Body of pancreas (tissue), 4 donors: ENCODE results near the gene CHST5. TPM values are rescaled to one million over a fixed set of nuclear protein-coding genes. Genes with fewer than 3 reads are reported as not detected.
"Not testable (repeated sequence)": the region's sequence is repeated elsewhere in the genome, so short reads cannot be mapped to it uniquely, and the experiment has no call there.

Experiments used
- ATAC-seq: fragments of 150-250 bp; one replicate; pipeline ENCODE4 v1.9.1; 2016
- DNase-seq, 4 donors: peaks; one replicate each; pipeline ENCODE4 v3.0.0-alpha.2; 2019
- H3K27ac ChIP-seq, 4 donors: fragments of 200-600 bp; sonication (generic); 1 replicate in 3 of 4; 2 replicates in 1 of 4; pipeline versions ENCODE4 v1.5.1 to v1.6.1; 2016 to 2019; ENCODE audit warnings: mild to moderate bottlenecking in 1 of 4, mixed read lengths in 1 of 4, moderate library complexity in 1 of 4
- H3K27me3 ChIP-seq, 2 donors: fragments of 200-600 bp; sonication (generic); one replicate each; pipeline ENCODE4 v1.6.0; 2016; ENCODE audit warnings: mild to moderate bottlenecking in 1 of 2
- H3K36me3 ChIP-seq, 2 donors: fragments of 200-600 bp; sonication (generic); replicated peaks in 1 of 2; 2 replicates each; pipeline ENCODE4 v1.5.1; 2016; ENCODE audit warnings: low read depth in 2 of 2; ENCODE audit not compliant: insufficient read depth in 1 of 2
- H3K4me1 ChIP-seq: fragments of 200-600 bp; sonication (generic); one replicate; pipeline ENCODE4 v1.6.0; 2016
- H3K4me3 ChIP-seq, 2 donors: fragments of 200-600 bp; sonication (generic); 1 replicate in 1 of 2; 2 replicates in 1 of 2; pipeline ENCODE4 v1.5.1; 2016 to 2019
- H3K9me3 ChIP-seq, 3 donors: fragments of 200-600 bp; sonication (generic); 1 replicate in 2 of 3; 2 replicates in 1 of 3; pipeline ENCODE4 v1.5.1; 2016
- POLR2A ChIP-seq, 3 donors: fragments of 450-650 bp; IDR thresholded peaks; one replicate each; pipeline ENCODE4 v1.6.1; 2016; ENCODE audit warnings: antibody characterized with exemption in 3 of 3, mild to moderate bottlenecking in 2 of 3
- WGBS, 2 donors: methylation state at CpG; one replicate each; pipeline ENCODE4 v1.1.5; 2017; 5-methylcytosine and 5-hydroxymethylcytosine counted together
- intact Hi-C: fragments of 100-400 bp; cut with DNase I; formaldehyde crosslinking; loops from one replicate; pipeline ENCODE4 v1.15.1; 2023
- total RNA-seq, 2 donors: library from RNA; depleted of rRNA; stranded (reverse); fragments of >200 nt; gene quantifications; one replicate each; pipeline ENCODE4 v1.1.0, GENCODE V29; 2016
- TF ChIP-seq, protein P1 (sequence below), 7 experiments: fragments of 450-650 bp in 4 of 7; fragments of 200-600 bp in 3 of 7; sonication (generic) in 3 of 7; IDR thresholded peaks; one replicate each; pipeline ENCODE4 v1.5.1; 2016 to 2019; ENCODE audit warnings: antibody characterized with exemption in 7 of 7

The CHST5 gene
- total RNA-seq, 2 donors from 2014 or later = not detected

DNA sequence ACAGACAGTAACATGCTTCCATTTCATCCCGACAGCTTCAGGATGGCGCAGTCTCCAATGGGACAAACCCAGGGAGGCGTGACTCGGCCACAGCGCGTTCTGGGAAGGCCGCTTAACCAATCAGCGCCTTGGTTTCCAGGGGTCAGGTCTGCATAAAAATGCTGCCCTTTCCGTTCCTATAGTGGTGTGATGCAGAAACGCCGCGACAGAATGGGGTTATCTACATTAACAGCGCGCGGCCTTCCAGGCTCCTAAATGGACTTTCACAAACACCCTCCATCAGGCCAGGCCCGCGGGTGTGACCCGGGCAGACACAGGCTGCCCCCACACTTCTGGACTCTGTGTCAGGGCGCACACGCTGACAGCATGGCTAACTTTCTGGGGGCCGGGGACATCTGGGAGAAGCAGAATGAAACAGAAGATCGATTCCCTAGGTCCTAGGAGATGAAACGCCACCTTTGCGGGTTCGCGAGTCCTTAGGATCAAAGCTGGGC lies 19.4 kb upstream of the CHST5 start:
- intact Hi-C loops = no loop called here
- TF ChIP-seq POLR2A (IDR thresholded peaks at IDR 0.05) = peak in 1 of 3 donors; percentile 14
- TF ChIP-seq, protein P1, sequence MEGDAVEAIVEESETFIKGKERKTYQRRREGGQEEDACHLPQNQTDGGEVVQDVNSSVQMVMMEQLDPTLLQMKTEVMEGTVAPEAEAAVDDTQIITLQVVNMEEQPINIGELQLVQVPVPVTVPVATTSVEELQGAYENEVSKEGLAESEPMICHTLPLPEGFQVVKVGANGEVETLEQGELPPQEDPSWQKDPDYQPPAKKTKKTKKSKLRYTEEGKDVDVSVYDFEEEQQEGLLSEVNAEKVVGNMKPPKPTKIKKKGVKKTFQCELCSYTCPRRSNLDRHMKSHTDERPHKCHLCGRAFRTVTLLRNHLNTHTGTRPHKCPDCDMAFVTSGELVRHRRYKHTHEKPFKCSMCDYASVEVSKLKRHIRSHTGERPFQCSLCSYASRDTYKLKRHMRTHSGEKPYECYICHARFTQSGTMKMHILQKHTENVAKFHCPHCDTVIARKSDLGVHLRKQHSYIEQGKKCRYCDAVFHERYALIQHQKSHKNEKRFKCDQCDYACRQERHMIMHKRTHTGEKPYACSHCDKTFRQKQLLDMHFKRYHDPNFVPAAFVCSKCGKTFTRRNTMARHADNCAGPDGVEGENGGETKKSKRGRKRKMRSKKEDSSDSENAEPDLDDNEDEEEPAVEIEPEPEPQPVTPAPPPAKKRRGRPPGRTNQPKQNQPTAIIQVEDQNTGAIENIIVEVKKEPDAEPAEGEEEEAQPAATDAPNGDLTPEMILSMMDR (IDR thresholded peaks at IDR 0.05) = no peak
- Histone ChIP-seq H3K4me1 (peaks cover 6% of the 10 kb centered on the region), H3K27ac (peak overlapping the region; percentile 0 to 80 (median 57)), H3K27me3 (no peaks in the 10 kb centered on the region), H3K9me3 (no peaks in the 10 kb centered on the region), H3K4me3 (peak overlapping the region; percentile 37 to 74), H3K36me3 (no peaks in the 10 kb centered on the region)
- 1% methylated on average over 15 to 26 of the region's 26 CpGs for WGBS, 2 donors
- DNase-seq (peak; percentile 69 to 80 (median 76)), ATAC-seq (peak; percentile 74)

DNA sequence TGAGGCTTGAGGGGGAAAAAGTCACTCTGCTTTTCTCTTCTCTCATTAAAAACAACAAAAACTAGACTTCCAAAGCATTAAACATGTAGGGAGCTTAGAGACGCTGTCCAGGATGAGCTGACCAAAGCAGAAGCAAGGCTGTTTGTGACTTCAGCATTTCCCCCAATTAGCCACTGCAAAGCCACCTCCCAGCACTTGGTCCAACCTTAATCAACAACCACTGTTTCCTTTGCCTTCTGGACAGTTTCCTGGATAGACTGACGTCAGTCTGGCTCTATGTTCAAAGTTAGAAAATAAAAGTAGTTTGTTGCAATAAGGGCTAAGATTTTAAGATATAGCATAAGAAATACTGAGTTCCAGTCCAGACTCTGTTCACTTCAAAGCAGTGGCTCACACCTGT lies 17.0 kb upstream of the CHST5 start:
- no peak for ATAC-seq
- no peak for DNase-seq
- no peaks in the 10 kb centered on the region for H3K9me3 ChIP-seq
- no peak overlapping the region for H3K4me3 ChIP-seq
- H3K4me1 ChIP-seq = peaks cover 6% of the 10 kb centered on the region
- no peaks in the 10 kb centered on the region for H3K27me3 ChIP-seq
- intact Hi-C loops = no loop called here
- peak overlapping the region in 1 of 4 donors; percentile 8 for H3K27ac ChIP-seq
- 61 to 80% methylated on average over 2 of the region's 2 CpGs for WGBS, 2 donors
- no peaks in the 10 kb centered on the region for H3K36me3 ChIP-seq
- TF ChIP-seq, protein P1 (IDR thresholded peaks at IDR 0.05) = no peak
- no peak for TF ChIP-seq POLR2A (IDR thresholded peaks at IDR 0.05)

DNA sequence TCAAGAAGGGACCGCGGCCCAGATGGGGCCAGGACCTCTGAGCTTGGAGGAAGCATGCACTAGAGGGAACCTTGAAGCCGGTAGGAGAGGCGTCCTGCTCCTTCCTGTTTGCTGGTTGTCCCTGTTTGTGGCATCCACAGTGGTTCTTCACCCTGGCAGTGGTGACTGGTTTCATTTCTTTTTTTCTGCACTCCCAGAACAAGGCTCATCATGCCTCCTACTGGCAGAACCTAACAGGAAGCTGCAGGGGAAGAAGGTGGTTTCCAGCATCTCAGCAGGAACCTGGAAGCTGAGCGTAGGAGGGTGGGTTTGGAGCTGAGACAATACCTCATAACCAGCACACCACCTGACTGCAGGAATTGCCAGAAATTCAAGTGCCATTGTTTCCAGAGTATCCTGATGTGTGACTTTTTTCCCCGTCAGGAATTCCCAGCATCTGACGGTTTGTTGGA lies 14.3 kb upstream of the CHST5 start:
- intact Hi-C loops = no loop called here
- no peak overlapping the region for H3K4me3 ChIP-seq
- no peaks in the 10 kb centered on the region for H3K27me3 ChIP-seq
- H3K36me3 ChIP-seq = no peaks in the 10 kb centered on the region
- 72 to 89% methylated on average over 7 of the region's 7 CpGs for WGBS, 2 donors
- peak; percentile 39 for ATAC-seq
- DNase-seq = peak in 2 of 4 donors; percentile 14 to 44
- TF ChIP-seq, protein P1 (IDR thresholded peaks at IDR 0.05) = peak in 2 of 7 experiments; percentile 25 to 31
- no peak for TF ChIP-seq POLR2A (IDR thresholded peaks at IDR 0.05)
- peaks cover under 1% of the 10 kb centered on the region for H3K4me1 ChIP-seq
- H3K9me3 ChIP-seq = no peaks in the 10 kb centered on the region
- H3K27ac ChIP-seq = no peak overlapping the region

DNA sequence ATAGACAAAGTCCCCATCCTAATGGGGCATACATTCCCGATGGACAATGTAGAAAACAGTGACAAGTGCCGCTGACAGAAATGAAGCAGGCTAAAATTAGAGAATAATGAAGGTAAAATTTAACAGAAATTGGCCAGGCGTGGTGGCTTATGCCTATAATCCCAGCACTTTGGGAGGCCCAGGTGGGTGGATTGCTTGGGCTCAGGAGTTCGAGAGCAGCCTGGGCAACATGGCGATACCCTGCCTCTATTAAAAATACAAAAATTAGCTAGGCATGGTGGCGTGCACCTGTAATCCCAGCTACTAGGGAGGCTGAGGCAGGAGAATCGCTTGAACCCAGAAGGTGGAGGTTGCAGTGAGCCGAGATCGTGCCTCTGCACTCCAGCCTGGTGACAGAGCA lies 12.5 kb upstream of the CHST5 start:
- ATAC-seq, H3K36me3 ChIP-seq, H3K4me3 ChIP-seq, H3K9me3 ChIP-seq, intact Hi-C loops, H3K4me1 ChIP-seq, H3K27ac ChIP-seq, DNase-seq, H3K27me3 ChIP-seq: not testable (repeated sequence)
- 86 to 93% methylated on average over 9 of the region's 9 CpGs for WGBS, 2 donors

DNA sequence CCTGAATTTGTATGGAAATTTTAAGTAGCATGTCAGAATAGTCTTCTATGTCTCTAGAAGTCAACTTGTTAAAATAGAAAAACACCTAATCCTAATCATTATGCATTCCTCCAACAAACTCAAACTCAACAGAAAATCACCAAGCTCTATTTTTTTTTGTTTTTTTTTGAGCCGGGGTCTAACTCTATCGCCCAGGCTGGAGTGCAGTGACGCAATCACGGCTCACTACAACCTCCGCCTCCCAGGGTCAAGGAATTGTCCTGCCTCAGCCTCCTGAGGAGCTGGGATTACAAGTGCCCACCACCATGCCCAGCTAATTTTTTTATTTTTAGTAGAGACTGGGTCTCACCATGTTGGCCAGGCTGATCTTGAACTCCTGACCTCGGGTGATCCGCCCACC lies 10.4 kb upstream of the CHST5 start:
- ATAC-seq = no peak

DNA sequence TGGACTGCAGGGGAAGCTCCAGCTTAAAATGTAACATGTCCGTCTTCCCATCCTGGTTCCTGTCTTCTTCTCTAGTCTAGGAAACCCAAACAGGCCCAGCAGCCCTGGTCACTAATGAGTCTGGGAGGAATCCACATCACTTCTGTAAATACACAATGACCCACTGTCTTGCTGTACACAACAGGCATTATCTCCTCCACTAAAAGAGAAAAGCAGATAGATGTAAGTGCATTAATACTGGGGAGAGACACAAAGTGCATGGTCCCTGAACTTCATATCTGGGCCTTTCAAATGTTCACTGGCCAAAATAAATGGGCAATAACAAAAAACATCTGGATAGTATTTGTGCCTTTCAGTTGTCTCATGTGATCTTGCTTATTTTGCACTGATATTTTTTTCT lies 10.0 kb upstream of the CHST5 start:
- H3K27ac ChIP-seq, DNase-seq, H3K4me3 ChIP-seq, ATAC-seq, H3K4me1 ChIP-seq, H3K27me3 ChIP-seq, intact Hi-C loops, H3K36me3 ChIP-seq, H3K9me3 ChIP-seq: not testable (repeated sequence)
- WGBS, 2 donors = 100% methylated on average over 1 of the region's 1 CpG; no CpG with 5 or more reads in 1 of the 2 donors

More for the DNA sequence above, 10.4 kb upstream of the CHST5 start:
- intact Hi-C loops = no loop called here
- H3K27me3 ChIP-seq = no peaks in the 10 kb centered on the region
- WGBS, 2 donors = 91 to 94% methylated on average over 7 of the region's 7 CpGs
- TF ChIP-seq, protein P1 (IDR thresholded peaks at IDR 0.05) = no peak
- TF ChIP-seq POLR2A (IDR thresholded peaks at IDR 0.05) = no peak
- no peak overlapping the region for H3K4me3 ChIP-seq
- no peak overlapping the region for H3K27ac ChIP-seq
- no peaks in the 10 kb centered on the region for H3K36me3 ChIP-seq
- no peaks in the 10 kb centered on the region for H3K4me1 ChIP-seq
- no peak for DNase-seq
- H3K9me3 ChIP-seq = no peaks in the 10 kb centered on the region

DNA sequence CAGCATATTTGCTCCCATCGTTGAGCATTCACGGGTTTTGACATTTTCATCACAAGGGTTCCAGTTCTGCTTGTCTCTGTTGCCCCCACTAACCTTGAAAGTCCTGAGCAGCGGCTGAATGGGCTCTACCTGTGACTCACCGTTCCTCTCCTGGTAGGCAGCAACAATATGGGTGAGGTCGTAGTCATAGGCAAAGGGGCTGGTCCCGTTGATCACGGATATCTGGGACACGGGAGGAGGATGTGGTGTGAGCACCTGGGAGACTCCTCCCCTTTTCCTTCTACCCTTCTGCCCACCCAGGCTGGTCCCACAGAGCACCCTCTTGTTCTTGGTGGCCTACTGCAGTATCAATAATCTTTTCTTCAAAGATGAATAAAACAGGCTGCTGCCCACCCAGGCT lies 6.6 kb upstream of the CHST5 start:
- H3K27me3 ChIP-seq, H3K36me3 ChIP-seq, H3K27ac ChIP-seq, ATAC-seq, H3K9me3 ChIP-seq, H3K4me3 ChIP-seq, H3K4me1 ChIP-seq, DNase-seq, intact Hi-C loops: not testable (repeated sequence)
- WGBS, 2 donors = 92 to 95% methylated on average over 4 to 8 of the region's 8 CpGs
